HEK293 (cell line): ENCODE data around the gene NARF.

ENCODE experiments used
- CTCF ChIA-PET: fragments of 350-600 bp; formaldehyde crosslinking; extraction: SDS; loops from one replicate; lab custom pipeline; 2021; ENCODE audit warnings: antibody characterized with exemption; lab: Yijun Ruan, JAX
- POLR2A ChIA-PET: fragments of 300-600 bp; formaldehyde crosslinking; extraction: SDS; loops from one replicate; lab custom pipeline; 2020; ENCODE audit warnings: antibody characterized with exemption, inconsistent platforms; lab: Yijun Ruan, JAX
- H3K27ac ChIP-seq: fragments of 200-500 bp; sonication (Bioruptor generic); 2 replicates; pipeline ENCODE4 v1.5.1; 2014; ENCODE audit warnings: low read depth, low read length, control low read depth, inconsistent platforms; ENCODE audit errors: extremely low read depth
- H3K36me3 ChIP-seq, 2 experiments: fragments of 200-500 bp in 1 of 2; sonication (Bioruptor generic) in 1 of 2; 1 replicate in 1 of 2; 2 replicates in 1 of 2; pipeline ENCODE4 v1.5.1; 2014 to 2017; ENCODE audit warnings: inconsistent platforms in 2 of 2, low read length in 2 of 2; ENCODE audit not compliant: control insufficient read depth in 2 of 2, insufficient read depth in 1 of 2
- H3K4me1 ChIP-seq: fragments of 200-500 bp; sonication (Bioruptor generic); 2 replicates; pipeline ENCODE4 v1.5.1; 2014; ENCODE audit warnings: mild to moderate bottlenecking, low read length, inconsistent platforms; ENCODE audit not compliant: control insufficient read depth, insufficient read depth
- H3K4me3 ChIP-seq: 2 replicates; pipeline ENCODE4 v1.5.1; 2011; ENCODE audit warnings: low read depth, mild to moderate bottlenecking, control low read depth, low read length, moderate library complexity
- H3K9me3 ChIP-seq: fragments of 200-500 bp; sonication (Bioruptor generic); 2 replicates; pipeline ENCODE4 v1.5.1; 2014; ENCODE audit warnings: low read depth, low read length, inconsistent platforms; ENCODE audit not compliant: control insufficient read depth, insufficient read depth
- EGR2 ChIP-seq: fragments of 450-650 bp; formaldehyde crosslinking; IDR thresholded peaks from 2 replicates; pipeline ENCODE4 v1.5.1; 2016; ENCODE audit warnings: low read depth, missing biosample characterization, missing genetic modification characterization
- GLIS2 ChIP-seq: fragments of 450-650 bp; formaldehyde crosslinking; IDR thresholded peaks from 2 replicates; pipeline ENCODE4 v1.5.1; 2016; ENCODE audit warnings: missing biosample characterization, missing genetic modification characterization
- KLF1 ChIP-seq: fragments of 450-650 bp; formaldehyde crosslinking; IDR thresholded peaks from 2 replicates; pipeline ENCODE4 v1.5.1; 2016; ENCODE audit warnings: missing biosample characterization, missing genetic modification characterization
- KLF10 ChIP-seq: fragments of 450-650 bp; IDR thresholded peaks from 2 replicates; pipeline ENCODE4 v1.5.1; 2018; ENCODE audit warnings: missing biosample characterization, mild to moderate bottlenecking, missing genetic modification characterization
- SCRT1 ChIP-seq: fragments of 450-650 bp; formaldehyde crosslinking; IDR thresholded peaks from 2 replicates; pipeline ENCODE4 v1.5.1; 2016; ENCODE audit warnings: missing biosample characterization, missing genetic modification characterization, borderline replicate concordance
- SP7 ChIP-seq: fragments of 450-650 bp; formaldehyde crosslinking; IDR thresholded peaks from 2 replicates; pipeline ENCODE4 v1.5.1; 2016; ENCODE audit warnings: missing biosample characterization, missing genetic modification characterization
- WT1 ChIP-seq: fragments of 450-650 bp; formaldehyde crosslinking; IDR thresholded peaks from 2 replicates; pipeline ENCODE4 v1.5.1; 2016; ENCODE audit warnings: missing biosample characterization, missing genetic modification characterization
- ZNF10 ChIP-seq: fragments of 450-650 bp; formaldehyde crosslinking; IDR thresholded peaks from 2 replicates; pipeline ENCODE4 v1.5.1; 2017; ENCODE audit warnings: missing biosample characterization, missing genetic modification characterization
- ZNF324 ChIP-seq: fragments of 450-650 bp; formaldehyde crosslinking; IDR thresholded peaks from 2 replicates; pipeline ENCODE4 v1.5.1; 2016; ENCODE audit warnings: missing biosample characterization, missing genetic modification characterization
- ZNF350 ChIP-seq: fragments of 450-650 bp; formaldehyde crosslinking; IDR thresholded peaks from 2 replicates; pipeline ENCODE4 v1.5.0; 2017; ENCODE audit warnings: missing biosample characterization, mild to moderate bottlenecking, missing genetic modification characterization
- ZNF416 ChIP-seq: fragments of 450-650 bp; formaldehyde crosslinking; IDR thresholded peaks from 2 replicates; pipeline ENCODE4 v1.5.1; 2016; ENCODE audit warnings: missing biosample characterization, missing genetic modification characterization
- ZNF433 ChIP-seq: fragments of 450-650 bp; formaldehyde crosslinking; IDR thresholded peaks from 2 replicates; pipeline ENCODE4 v1.5.1; 2016; ENCODE audit warnings: missing biosample characterization, missing genetic modification characterization, low read depth
- ZNF521 ChIP-seq: fragments of 450-650 bp; formaldehyde crosslinking; IDR thresholded peaks from 2 replicates; pipeline ENCODE4 v1.5.1; 2017; ENCODE audit warnings: missing biosample characterization, mild to moderate bottlenecking, missing genetic modification characterization
- ZNF600 ChIP-seq: fragments of 450-650 bp; formaldehyde crosslinking; IDR thresholded peaks from 2 replicates; pipeline ENCODE4 v1.5.1; 2016; ENCODE audit warnings: missing biosample characterization, missing genetic modification characterization
- ZNF629 ChIP-seq: fragments of 450-650 bp; formaldehyde crosslinking; IDR thresholded peaks from 2 replicates; pipeline ENCODE4 v1.5.1; 2017; ENCODE audit warnings: missing biosample characterization, missing genetic modification characterization
- ZNF776 ChIP-seq: fragments of 450-650 bp; formaldehyde crosslinking; IDR thresholded peaks from 2 replicates; pipeline ENCODE4 v1.5.0; 2017; ENCODE audit warnings: missing biosample characterization, missing genetic modification characterization, borderline replicate concordance
- TF ChIP-seq, protein P1 (sequence below): fragments of 450-650 bp; formaldehyde crosslinking; IDR thresholded peaks from 2 replicates; pipeline ENCODE4 v1.5.1; 2016; ENCODE audit warnings: missing biosample characterization, missing genetic modification characterization
- TF ChIP-seq, protein P2 (sequence below): fragments of 450-650 bp; formaldehyde crosslinking; IDR thresholded peaks from 2 replicates; pipeline ENCODE4 v1.5.1; 2016; ENCODE audit warnings: missing biosample characterization, missing genetic modification characterization
- TF ChIP-seq, protein P3 (sequence below): fragments of 450-650 bp; formaldehyde crosslinking; IDR thresholded peaks from 2 replicates; pipeline ENCODE4 v1.5.1; 2017; ENCODE audit warnings: missing biosample characterization, missing genetic modification characterization
- TF ChIP-seq, protein P4 (sequence below): fragments of 450-650 bp; formaldehyde crosslinking; IDR thresholded peaks from 2 replicates; pipeline ENCODE4 v1.5.1; 2016; ENCODE audit warnings: missing biosample characterization, missing genetic modification characterization
- TF ChIP-seq, protein P5 (sequence below): fragments of 450-650 bp; formaldehyde crosslinking; IDR thresholded peaks from 2 replicates; pipeline ENCODE4 v1.5.1; 2016; ENCODE audit warnings: missing biosample characterization, missing genetic modification characterization
- TF ChIP-seq, protein P6 (sequence below): fragments of 450-650 bp; formaldehyde crosslinking; IDR thresholded peaks from 2 replicates; pipeline ENCODE4 v1.5.1; 2017; ENCODE audit warnings: missing biosample characterization, missing genetic modification characterization
- TF ChIP-seq, protein P7 (sequence below): fragments of 450-650 bp; formaldehyde crosslinking; IDR thresholded peaks from 2 replicates; pipeline ENCODE4 v1.5.1; 2016; ENCODE audit warnings: missing biosample characterization, missing genetic modification characterization

NARF gene

DNA sequence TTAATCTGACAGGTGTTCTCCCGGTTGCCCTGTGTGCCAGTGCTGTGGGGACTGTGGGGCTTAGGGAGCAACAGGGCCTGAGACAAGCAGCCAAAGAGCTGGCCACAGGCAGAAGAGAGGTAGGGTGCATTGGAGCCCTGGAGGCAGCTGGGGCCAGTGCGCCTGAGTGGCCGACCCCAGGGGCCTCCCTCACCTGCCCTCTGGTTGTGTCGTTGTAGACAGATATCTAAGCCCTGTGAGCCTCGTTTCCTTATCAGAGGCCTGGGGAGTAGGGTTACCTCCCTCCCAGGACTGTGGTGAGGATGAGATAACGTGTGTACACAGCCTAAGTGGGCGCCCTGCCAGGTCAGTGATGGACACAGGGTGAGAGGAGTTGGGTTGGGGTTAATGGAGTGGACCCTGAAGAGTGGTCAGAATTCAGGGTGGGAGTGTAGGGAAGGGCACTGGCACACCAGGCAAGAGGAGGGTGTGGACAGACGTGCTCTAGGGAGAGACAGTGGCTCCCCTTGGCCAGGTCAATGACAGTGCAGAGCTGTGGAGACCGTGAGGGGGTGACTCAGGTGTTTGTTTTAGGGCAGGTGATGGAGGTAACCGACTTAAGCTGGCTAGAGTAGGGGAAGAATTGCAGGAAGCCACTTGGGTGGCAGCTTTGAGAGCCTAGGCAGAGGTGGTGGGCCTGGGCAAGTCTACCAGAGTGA, 3.4 kb downstream of the NARF start:
- POLR2A ChIA-PET = interaction anchor here (0.6 kb wide), 1 partner anchor 209 kb away, joined by 4 read pairs; no protein-coding TSS in a partner anchor
- Histone ChIP-seq H3K27ac (no peak overlapping the region), H3K9me3 (no peaks in the 10 kb centered on the region), H3K4me1 (peaks cover 5% of the 10 kb centered on the region), H3K36me3 (peaks cover 24 to 72% of the 10 kb centered on the region in 2 experiments), H3K4me3 (no peak overlapping the region)
- CTCF ChIA-PET = interaction anchor here (1.1 kb wide), 1 partner anchor 23 kb away, joined by 9 read pairs; no protein-coding TSS in a partner anchor
- TF ChIP-seq, protein P1, sequence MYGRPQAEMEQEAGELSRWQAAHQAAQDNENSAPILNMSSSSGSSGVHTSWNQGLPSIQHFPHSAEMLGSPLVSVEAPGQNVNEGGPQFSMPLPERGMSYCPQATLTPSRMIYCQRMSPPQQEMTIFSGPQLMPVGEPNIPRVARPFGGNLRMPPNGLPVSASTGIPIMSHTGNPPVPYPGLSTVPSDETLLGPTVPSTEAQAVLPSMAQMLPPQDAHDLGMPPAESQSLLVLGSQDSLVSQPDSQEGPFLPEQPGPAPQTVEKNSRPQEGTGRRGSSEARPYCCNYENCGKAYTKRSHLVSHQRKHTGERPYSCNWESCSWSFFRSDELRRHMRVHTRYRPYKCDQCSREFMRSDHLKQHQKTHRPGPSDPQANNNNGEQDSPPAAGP (tag by site-specific recombination) = peak; percentile 91
- TF ChIP-seq, protein P2, sequence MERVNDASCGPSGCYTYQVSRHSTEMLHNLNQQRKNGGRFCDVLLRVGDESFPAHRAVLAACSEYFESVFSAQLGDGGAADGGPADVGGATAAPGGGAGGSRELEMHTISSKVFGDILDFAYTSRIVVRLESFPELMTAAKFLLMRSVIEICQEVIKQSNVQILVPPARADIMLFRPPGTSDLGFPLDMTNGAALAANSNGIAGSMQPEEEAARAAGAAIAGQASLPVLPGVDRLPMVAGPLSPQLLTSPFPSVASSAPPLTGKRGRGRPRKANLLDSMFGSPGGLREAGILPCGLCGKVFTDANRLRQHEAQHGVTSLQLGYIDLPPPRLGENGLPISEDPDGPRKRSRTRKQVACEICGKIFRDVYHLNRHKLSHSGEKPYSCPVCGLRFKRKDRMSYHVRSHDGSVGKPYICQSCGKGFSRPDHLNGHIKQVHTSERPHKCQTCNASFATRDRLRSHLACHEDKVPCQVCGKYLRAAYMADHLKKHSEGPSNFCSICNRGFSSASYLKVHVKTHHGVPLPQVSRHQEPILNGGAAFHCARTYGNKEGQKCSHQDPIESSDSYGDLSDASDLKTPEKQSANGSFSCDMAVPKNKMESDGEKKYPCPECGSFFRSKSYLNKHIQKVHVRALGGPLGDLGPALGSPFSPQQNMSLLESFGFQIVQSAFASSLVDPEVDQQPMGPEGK (tag by site-specific recombination) = peak; percentile 29; the same call in 1 of the 2 replicates
- TF ChIP-seq, protein P3, sequence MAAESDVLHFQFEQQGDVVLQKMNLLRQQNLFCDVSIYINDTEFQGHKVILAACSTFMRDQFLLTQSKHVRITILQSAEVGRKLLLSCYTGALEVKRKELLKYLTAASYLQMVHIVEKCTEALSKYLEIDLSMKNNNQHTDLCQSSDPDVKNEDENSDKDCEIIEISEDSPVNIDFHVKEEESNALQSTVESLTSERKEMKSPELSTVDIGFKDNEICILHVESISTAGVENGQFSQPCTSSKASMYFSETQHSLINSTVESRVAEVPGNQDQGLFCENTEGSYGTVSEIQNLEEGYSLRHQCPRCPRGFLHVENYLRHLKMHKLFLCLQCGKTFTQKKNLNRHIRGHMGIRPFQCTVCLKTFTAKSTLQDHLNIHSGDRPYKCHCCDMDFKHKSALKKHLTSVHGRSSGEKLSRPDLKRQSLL = no peak
- TF ChIP-seq, protein P4, sequence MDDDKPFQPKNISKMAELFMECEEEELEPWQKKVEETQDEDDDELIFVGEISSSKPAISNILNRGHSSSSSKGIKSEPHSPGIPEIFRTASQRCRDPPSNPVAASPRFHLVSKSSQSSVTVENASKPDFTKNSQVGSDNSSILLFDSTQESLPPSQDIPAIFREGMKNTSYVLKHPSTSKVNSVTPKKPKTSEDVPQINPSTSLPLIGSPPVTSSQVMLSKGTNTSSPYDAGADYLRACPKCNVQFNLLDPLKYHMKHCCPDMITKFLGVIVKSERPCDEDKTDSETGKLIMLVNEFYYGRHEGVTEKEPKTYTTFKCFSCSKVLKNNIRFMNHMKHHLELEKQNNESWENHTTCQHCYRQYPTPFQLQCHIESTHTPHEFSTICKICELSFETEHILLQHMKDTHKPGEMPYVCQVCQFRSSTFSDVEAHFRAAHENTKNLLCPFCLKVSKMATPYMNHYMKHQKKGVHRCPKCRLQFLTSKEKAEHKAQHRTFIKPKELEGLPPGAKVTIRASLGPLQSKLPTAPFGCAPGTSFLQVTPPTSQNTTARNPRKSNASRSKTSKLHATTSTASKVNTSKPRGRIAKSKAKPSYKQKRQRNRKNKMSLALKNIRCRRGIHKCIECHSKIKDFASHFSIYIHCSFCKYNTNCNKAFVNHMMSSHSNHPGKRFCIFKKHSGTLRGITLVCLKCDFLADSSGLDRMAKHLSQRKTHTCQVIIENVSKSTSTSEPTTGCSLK (tag by site-specific recombination) = no peak
- peak; percentile 54 for TF ChIP-seq SP7 (tag by site-specific recombination)
- peak; percentile 54; the same call in 1 of the 2 replicates for TF ChIP-seq ZNF600 (tag by site-specific recombination)
- TF ChIP-seq GLIS2 (tag by site-specific recombination) = 0 out of 2 replicates have a peak, but pooled peaks have one; percentile 56
- peak; percentile 56; the same call in 1 of the 2 replicates for TF ChIP-seq ZNF10
- no peak for TF ChIP-seq SCRT1 (tag by site-specific recombination)
- TF ChIP-seq EGR2 (tag by site-specific recombination) = 0 out of 2 replicates have a peak, but pooled peaks have one; percentile 29
- TF ChIP-seq ZNF324 (tag by site-specific recombination) = no peak
- TF ChIP-seq ZNF350 (tag by site-specific recombination) = no peak
- TF ChIP-seq, protein P5, sequence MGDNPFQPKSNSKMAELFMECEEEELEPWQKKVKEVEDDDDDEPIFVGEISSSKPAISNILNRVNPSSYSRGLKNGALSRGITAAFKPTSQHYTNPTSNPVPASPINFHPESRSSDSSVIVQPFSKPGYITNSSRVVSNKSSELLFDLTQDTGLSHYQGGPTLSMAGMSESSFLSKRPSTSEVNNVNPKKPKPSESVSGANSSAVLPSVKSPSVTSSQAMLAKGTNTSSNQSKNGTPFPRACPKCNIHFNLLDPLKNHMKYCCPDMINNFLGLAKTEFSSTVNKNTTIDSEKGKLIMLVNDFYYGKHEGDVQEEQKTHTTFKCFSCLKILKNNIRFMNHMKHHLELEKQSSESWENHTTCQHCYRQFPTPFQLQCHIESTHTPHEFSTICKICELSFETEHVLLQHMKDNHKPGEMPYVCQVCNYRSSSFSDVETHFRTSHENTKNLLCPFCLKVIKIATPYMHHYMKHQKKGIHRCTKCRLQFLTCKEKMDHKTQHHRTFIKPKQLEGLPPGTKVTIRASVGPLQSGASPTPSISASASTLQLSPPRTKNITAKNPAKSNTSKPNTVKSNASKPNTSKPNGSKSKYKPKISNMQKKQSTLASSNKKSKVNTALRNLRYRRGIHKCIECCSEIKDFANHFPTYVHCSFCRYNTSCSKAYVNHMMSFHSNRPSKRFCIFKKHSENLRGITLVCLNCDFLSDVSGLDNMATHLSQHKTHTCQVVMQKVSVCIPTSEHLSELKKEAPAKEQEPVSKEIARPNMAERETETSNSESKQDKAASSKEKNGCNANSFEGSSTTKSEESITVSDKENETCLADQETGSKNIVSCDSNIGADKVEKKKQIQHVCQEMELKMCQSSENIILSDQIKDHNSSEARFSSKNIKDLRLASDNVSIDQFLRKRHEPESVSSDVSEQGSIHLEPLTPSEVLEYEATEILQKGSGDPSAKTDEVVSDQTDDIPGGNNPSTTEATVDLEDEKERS (tag by site-specific recombination) = no peak
- TF ChIP-seq KLF1 (tag by site-specific recombination) = peak; percentile 61
- TF ChIP-seq, protein P6, sequence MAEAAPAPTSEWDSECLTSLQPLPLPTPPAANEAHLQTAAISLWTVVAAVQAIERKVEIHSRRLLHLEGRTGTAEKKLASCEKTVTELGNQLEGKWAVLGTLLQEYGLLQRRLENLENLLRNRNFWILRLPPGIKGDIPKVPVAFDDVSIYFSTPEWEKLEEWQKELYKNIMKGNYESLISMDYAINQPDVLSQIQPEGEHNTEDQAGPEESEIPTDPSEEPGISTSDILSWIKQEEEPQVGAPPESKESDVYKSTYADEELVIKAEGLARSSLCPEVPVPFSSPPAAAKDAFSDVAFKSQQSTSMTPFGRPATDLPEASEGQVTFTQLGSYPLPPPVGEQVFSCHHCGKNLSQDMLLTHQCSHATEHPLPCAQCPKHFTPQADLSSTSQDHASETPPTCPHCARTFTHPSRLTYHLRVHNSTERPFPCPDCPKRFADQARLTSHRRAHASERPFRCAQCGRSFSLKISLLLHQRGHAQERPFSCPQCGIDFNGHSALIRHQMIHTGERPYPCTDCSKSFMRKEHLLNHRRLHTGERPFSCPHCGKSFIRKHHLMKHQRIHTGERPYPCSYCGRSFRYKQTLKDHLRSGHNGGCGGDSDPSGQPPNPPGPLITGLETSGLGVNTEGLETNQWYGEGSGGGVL (tag by site-specific recombination) = peak; percentile 56
- peak; percentile 78 for TF ChIP-seq WT1 (tag by site-specific recombination)
- TF ChIP-seq ZNF416 (tag by site-specific recombination) = no peak
- no peak for TF ChIP-seq ZNF521 (tag by site-specific recombination)
- no peak for TF ChIP-seq KLF10 (tag by site-specific recombination)
- TF ChIP-seq, protein P7, sequence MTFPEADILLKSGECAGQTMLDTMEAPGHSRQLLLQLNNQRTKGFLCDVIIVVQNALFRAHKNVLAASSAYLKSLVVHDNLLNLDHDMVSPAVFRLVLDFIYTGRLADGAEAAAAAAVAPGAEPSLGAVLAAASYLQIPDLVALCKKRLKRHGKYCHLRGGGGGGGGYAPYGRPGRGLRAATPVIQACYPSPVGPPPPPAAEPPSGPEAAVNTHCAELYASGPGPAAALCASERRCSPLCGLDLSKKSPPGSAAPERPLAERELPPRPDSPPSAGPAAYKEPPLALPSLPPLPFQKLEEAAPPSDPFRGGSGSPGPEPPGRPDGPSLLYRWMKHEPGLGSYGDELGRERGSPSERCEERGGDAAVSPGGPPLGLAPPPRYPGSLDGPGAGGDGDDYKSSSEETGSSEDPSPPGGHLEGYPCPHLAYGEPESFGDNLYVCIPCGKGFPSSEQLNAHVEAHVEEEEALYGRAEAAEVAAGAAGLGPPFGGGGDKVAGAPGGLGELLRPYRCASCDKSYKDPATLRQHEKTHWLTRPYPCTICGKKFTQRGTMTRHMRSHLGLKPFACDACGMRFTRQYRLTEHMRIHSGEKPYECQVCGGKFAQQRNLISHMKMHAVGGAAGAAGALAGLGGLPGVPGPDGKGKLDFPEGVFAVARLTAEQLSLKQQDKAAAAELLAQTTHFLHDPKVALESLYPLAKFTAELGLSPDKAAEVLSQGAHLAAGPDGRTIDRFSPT = 0 out of 2 replicates have a peak, but pooled peaks have one; percentile 24
- TF ChIP-seq ZNF433 (tag by site-specific recombination) = no peak
- TF ChIP-seq ZNF776 (tag by site-specific recombination) = no peak
- peak; percentile 46 for TF ChIP-seq ZNF629 (tag by site-specific recombination)
